OCI-LY7 (cell line): ENCODE results near the gene NCBP2. TPM values are rescaled to one million over a fixed set of nuclear protein-coding genes. Genes with fewer than 3 reads are reported as not detected.
A peak's percentile ranks its signal among the peaks of the same experiment; 100 is the strongest.

Source experiments
- BruUV-seq: library from RNA; stranded (reverse); fragments of 400-500 nt; replicated peaks from 2 replicates; lab custom pipeline; 2021; lab: Mats Ljungman, UMichigan
- CTCF ChIA-PET: fragments of 300-600 bp; sonication (Branson Sonifier 250); formaldehyde crosslinking; loops from one replicate; lab custom pipeline; 2022; ENCODE audit warnings: antibody characterized with exemption; ENCODE audit not compliant: unreplicated experiment; lab: Charles Lee
- POLR2A ChIA-PET: fragments of 300-600 bp; sonication (Branson Sonifier 250); formaldehyde crosslinking; loops from one replicate; lab custom pipeline; 2022; ENCODE audit warnings: antibody characterized with exemption; lab: Charles Lee
- DNase-seq: peaks from one replicate; pipeline ENCODE4 v3.0.0-alpha.2; 2015; ENCODE audit warnings: low spot score
- H2AFZ ChIP-seq: fragments of 200-600 bp; sonication (generic), shearing (Covaris generic); 2 replicates; pipeline ENCODE4 v1.6.1; 2014; ENCODE audit warnings: mild to moderate bottlenecking, antibody characterized with exemption, low read length, moderate library complexity
- H3K27ac ChIP-seq: fragments of 200-600 bp; sonication (generic); 2 replicates; pipeline ENCODE4 v1.5.1; 2014; ENCODE audit warnings: mixed run types, low read depth, mild to moderate bottlenecking, moderate library complexity, low read length, inconsistent platforms; ENCODE audit not compliant: poor library complexity, severe bottlenecking
- H3K36me3 ChIP-seq: fragments of 200-600 bp; sonication (generic); 2 replicates; pipeline ENCODE4 v1.6.1; 2014; ENCODE audit warnings: mild to moderate bottlenecking, antibody characterized with exemption, low read length, moderate library complexity, mixed read lengths; ENCODE audit not compliant: insufficient read depth
- H3K4me1 ChIP-seq: fragments of 200-600 bp; sonication (generic); 2 replicates; pipeline ENCODE4 v1.5.1; 2014; ENCODE audit warnings: mild to moderate bottlenecking, low read length; ENCODE audit not compliant: insufficient read depth, poor library complexity, severe bottlenecking
- H3K4me2 ChIP-seq: fragments of 200-600 bp; sonication (generic); 2 replicates; pipeline ENCODE4 v1.6.1; 2014; ENCODE audit warnings: mild to moderate bottlenecking, low read length
- H3K4me3 ChIP-seq: fragments of 200-600 bp; sonication (generic); 2 replicates; pipeline ENCODE4 v1.5.1; 2014; ENCODE audit warnings: mild to moderate bottlenecking, low read depth, low read length; ENCODE audit not compliant: poor library complexity, severe bottlenecking
- H3K79me2 ChIP-seq: fragments of 200-600 bp; sonication (generic); 2 replicates; pipeline ENCODE4 v1.6.1; 2016; ENCODE audit warnings: low read depth, mild to moderate bottlenecking, low read length, moderate library complexity, mixed read lengths; ENCODE audit not compliant: insufficient read depth
- H3K9me2 ChIP-seq: fragments of 200-600 bp; sonication (generic); 2 replicates; pipeline ENCODE4 v1.6.1; 2016; ENCODE audit warnings: mild to moderate bottlenecking, low read length, mixed read lengths; ENCODE audit not compliant: insufficient read depth
- H3K9me3 ChIP-seq: fragments of 200-600 bp; sonication (generic); 2 replicates; pipeline ENCODE4 v1.6.1; 2014; ENCODE audit warnings: mild to moderate bottlenecking, mixed run types, low read length, mixed read lengths
- H4K20me1 ChIP-seq: fragments of 200-600 bp; sonication (generic); 2 replicates; pipeline ENCODE4 v1.6.1; 2014; ENCODE audit warnings: mild to moderate bottlenecking, antibody characterized with exemption, low read length, moderate library complexity, mixed read lengths; ENCODE audit not compliant: insufficient read depth
- CTCF ChIP-seq: fragments of 200-600 bp; sonication (generic); conservative IDR thresholded peaks from 2 replicates; pipeline ENCODE4 v1.5.1; 2014; ENCODE audit warnings: mild to moderate bottlenecking, antibody characterized with exemption, low read length, moderate library complexity, mixed read lengths
- EZH2phosphoT487 ChIP-seq: fragments of 200-600 bp; sonication (generic); IDR thresholded peaks from 2 replicates; pipeline ENCODE4 v1.6.1; 2018; ENCODE audit warnings: low read depth, borderline replicate concordance, mild to moderate bottlenecking, mixed run types, antibody characterized with exemption, low read length, moderate library complexity, mixed read lengths
- intact Hi-C: fragments of 100-400 bp; cut with micrococcal nuclease; formaldehyde crosslinking; loops from one replicate; pipeline ENCODE4 v1.10.0; 2022; ENCODE audit not compliant: unreplicated experiment
- total RNA-seq, 2 experiments: library from RNA; depleted of rRNA in 1 of 2; stranded (reverse); fragments of >200 nt in 1 of 2; shearing (Covaris generic) in 1 of 2; gene quantifications; 2 replicates each; pipeline ENCODE4 v1.2.3, GENCODE V29; 2014 to 2022

NCBP2 gene
- total RNA-seq, 2 experiments from 2014 or later = 46.4 to 73.6 TPM

- intact Hi-C loops = loop anchor here (1.0 to 10.0 kb wide), 2 partner anchors 41 to 251 kb away; partner anchors contain the start of genes CEP19 and PIGX
- TF ChIP-seq EZH2phosphoT487 (no peak), CTCF (no peak)
- H3K9me2 ChIP-seq = no peaks in the 10 kb centered on the region
- no peak overlapping the region for H2AFZ ChIP-seq
- H3K9me3 ChIP-seq = no peaks in the 10 kb centered on the region
- no peaks in the 10 kb centered on the region for H3K36me3 ChIP-seq
- no peak overlapping the region for H3K4me2 ChIP-seq
- BruUV-seq = no TSS peak
- H3K79me2 ChIP-seq = no peaks in the 10 kb centered on the region
- no peak for DNase-seq
- no peaks in the 10 kb centered on the region for H4K20me1 ChIP-seq
- peaks cover 19% of the 10 kb centered on the region for H3K4me1 ChIP-seq
- no peak overlapping the region for H3K27ac ChIP-seq
- no peak overlapping the region for H3K4me3 ChIP-seq
- POLR2A ChIA-PET = interaction anchor here (0.8 kb wide), 1 partner anchor 336 kb away, joined by 3 read pairs; no protein-coding TSS in a partner anchor
- CTCF ChIA-PET = no interaction called here
Measured at GRCh38 chr3:196965804-196966173, 23.5 kb upstream of the NCBP2 start.

GRCh38 chr3:196965112-196965803 is 22.9 kb upstream of the NCBP2 start:
- H4K20me1 ChIP-seq = no peaks in the 10 kb centered on the region
- H3K9me2 ChIP-seq = no peaks in the 10 kb centered on the region
- H3K27ac ChIP-seq = no peak overlapping the region
- TF ChIP-seq CTCF = no peak
- TF ChIP-seq EZH2phosphoT487 = no peak
- H2AFZ ChIP-seq = no peak overlapping the region
- ChIA-PET POLR2A (no interaction called here), CTCF (no interaction called here)
- H3K9me3 ChIP-seq = no peaks in the 10 kb centered on the region
- H3K4me1 ChIP-seq = peaks cover 19% of the 10 kb centered on the region
- H3K79me2 ChIP-seq = no peaks in the 10 kb centered on the region
- BruUV-seq = no TSS peak
- H3K4me3 ChIP-seq = no peak overlapping the region
- H3K36me3 ChIP-seq = no peaks in the 10 kb centered on the region
- DNase-seq = no peak
- H3K4me2 ChIP-seq = no peak overlapping the region
- intact Hi-C loops = loop anchor here (1.0 to 10.0 kb wide), 2 partner anchors 41 to 250 kb away; partner anchors contain the start of genes CEP19 and PIGX

- TF ChIP-seq CTCF (no peak), EZH2phosphoT487 (no peak)
- Histone ChIP-seq H2AFZ (0 out of 2 replicates have a peak overlapping the region, but pooled peaks have one; percentile 61), H3K79me2 (no peaks in the 10 kb centered on the region), H3K36me3 (no peaks in the 10 kb centered on the region), H3K9me3 (no peaks in the 10 kb centered on the region), H3K9me2 (no peaks in the 10 kb centered on the region), H3K4me1 (peaks cover 11% of the 10 kb centered on the region), H3K27ac (no peak overlapping the region), H3K4me3 (no peak overlapping the region), H3K4me2 (no peak overlapping the region), H4K20me1 (no peaks in the 10 kb centered on the region)
- POLR2A ChIA-PET = no interaction called here
- CTCF ChIA-PET = interaction anchor here (0.5 kb wide), 1 partner anchor 21 kb away, joined by 3 read pairs; the partner anchor contains the start of gene NCBP2
- no peak for DNase-seq
- intact Hi-C loops = loop anchor here (10.0 kb wide), 1 partner anchor 249 kb away; the partner anchor contains the start of genes CEP19 and PIGX
- no TSS peak for BruUV-seq
Measured at GRCh38 chr3:196963631-196963953, 21.3 kb upstream of the NCBP2 start.
